HG02973 (cell line): ENCODE measurements around the gene CDH10.

Experiments used
- ATAC-seq: cut with Tn5 transposase; IDR thresholded peaks from one replicate; pipeline ENCODE4 v1.9.1; 2021; ENCODE audit warnings: moderate library complexity; ENCODE audit not compliant: unreplicated experiment

The CDH10 gene

DNA sequence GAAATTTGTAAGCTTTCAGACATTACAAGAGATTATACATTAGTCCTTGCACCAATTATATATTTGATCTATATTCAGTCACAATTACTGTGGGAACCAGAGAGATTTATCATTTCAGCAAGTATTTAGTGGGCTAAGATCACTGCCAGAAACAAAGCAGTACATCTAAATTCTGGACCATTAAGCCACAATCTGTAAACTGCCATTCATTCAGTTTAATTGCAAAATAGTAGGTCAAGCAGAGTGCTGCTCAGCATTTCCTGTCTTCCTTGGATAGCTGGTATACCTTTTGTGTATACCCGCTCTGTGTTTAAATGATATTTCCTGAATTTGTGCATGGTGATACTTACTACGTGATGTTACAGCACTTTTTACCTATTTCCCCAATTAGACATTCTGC lies 42.6 kb downstream of the CDH10 start:
- ATAC-seq = no peak

DNA sequence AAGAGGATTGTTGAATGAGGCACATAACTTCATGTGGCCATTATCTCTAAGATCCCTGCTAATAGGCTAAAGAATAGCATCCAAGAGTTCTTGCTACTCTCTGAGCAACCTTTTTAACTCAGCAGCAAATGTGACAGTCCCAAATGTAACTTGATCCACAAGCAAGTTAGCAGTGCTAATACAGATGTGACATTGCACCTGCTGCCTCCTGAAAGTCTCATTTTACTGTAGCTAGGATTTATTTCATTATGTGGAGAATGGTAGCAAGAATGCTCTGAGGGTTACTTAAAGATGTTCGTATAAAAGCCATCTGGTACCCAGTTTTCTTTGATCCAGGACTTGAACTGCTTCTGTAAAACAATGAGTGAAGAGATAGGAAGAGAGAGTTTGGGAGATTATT lies 45.8 kb downstream of the CDH10 start:
- ATAC-seq = no peak

DNA sequence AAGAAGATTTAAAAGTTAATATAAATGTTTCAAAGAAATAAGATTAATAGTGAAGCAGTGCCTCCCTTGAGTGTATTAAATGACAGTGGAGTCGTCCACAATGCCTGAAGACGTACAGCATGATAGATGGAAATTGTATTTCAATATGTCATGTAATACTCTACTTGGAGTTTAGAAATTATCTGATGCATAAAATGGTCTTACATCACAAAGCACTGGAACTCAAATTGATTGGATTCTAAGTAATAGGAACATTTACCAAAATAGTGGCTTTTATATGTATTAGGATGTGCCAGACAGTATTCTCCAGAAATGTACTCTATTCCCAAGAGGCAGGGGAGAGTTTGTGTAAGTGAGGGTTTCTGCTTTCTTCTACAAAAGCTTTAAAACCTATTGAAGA lies 49.4 kb downstream of the CDH10 start:
- ATAC-seq = no peak

DNA sequence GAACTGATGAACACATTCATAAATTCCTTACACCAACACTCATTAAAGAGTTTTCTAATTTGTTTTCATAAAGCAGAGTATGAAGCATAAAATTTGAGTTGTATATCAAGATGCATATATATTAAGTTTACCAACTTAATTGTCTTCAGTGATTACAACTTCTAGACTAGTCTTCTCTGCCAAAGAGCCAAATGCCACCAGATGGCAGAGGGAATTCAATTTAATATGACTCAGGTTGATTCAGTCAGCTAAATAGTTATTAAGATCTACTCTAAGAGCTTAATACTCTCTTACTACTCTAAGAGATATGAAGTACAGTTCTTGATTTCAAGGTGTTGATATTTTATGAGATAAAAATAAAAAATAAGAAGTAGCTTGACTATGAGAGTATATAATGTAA lies 53.4 kb downstream of the CDH10 start:
- ATAC-seq = no peak

DNA sequence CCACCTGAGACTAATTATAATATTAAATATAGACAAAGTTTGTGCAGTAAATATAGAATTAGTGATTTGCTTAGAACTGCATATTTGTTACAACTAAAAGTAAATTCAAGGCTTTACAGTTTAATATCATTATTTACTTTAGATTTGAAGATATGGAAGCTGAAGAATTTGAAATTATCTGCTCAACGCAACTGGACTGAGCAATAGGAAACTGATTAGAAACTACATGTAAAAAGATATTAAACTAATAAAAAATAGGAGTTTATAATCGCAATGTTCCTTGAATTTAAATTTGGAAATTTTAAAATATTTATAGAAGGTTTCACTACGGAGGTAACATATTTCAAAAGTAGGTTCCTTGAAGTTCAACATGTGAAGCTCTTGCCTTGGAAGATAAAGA lies 55.2 kb downstream of the CDH10 start:
- ATAC-seq = no peak

DNA sequence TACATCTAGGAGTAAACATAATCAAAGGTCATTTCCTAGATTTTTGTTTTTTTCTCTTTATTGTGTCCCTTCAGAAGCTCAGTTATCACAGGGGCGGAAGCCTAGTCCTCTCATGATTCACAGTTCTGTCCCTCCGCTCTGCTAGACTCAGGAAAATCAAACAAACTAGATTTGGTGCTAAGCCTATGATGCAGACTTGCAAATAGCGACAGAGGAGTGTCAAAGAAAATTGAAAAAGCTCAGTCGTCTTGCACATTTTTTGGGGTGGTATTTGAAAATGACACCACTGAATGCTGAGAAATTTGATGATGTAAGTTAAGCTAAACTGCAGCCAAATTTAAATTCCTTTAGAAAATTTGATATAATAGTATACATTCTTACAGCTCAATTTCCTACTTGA lies 59.0 kb downstream of the CDH10 start:
- no peak for ATAC-seq

DNA sequence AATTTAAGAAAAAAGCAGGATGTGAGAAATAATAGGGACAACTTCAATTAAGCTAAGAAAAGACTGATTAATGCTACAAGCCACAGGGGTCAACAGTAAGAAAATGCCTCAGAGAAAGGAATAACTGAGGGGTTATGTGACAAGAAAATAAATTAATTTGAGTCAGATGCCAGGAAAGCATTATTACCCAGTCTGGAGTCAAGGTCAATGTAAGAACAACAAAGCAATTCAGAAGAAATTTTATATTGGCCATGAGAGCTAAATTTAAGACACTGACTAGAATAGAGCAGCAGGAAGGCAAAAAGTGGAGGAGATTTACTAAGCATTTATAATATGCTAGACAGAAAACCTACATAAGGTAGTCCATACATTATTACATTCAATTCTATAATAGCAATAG lies 73.5 kb downstream of the CDH10 start:
- ATAC-seq = no peak

DNA sequence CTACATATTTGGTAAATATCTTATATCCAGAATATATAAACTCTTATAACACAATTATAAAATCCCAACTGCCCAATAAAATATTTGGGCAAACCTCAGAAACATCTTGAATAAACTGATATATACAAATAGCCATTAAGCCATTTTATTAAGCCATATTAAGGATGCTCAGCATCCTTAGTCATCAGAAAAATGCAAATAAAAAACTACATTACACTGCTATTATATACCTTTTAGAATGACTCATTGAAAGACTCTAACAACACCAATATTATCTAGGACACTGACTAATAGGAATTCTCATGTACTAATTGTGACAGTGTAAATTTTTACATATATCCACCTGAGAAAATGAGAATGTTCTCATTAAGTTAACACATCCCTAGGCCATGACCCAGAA lies 77.8 kb downstream of the CDH10 start:
- ATAC-seq = no peak

DNA sequence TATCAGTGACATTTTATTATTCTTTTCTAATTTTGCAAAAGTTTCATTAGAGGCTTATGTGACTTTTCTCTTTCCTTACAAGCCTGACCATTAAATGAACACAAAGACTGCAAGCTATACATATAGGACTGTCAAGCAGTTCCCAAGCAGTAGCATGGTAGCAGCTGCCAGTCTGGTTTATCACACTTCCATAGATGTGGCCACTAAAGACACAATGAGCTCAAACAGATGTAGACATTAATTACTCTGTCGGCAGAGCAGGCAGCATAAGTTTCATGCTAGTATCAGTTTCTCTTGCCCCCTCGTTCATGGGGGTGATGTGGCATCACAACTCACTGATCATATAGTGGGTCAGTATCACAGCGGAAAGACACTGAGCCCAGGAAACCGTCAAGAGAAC lies 89.5 kb downstream of the CDH10 start:
- no peak for ATAC-seq

DNA sequence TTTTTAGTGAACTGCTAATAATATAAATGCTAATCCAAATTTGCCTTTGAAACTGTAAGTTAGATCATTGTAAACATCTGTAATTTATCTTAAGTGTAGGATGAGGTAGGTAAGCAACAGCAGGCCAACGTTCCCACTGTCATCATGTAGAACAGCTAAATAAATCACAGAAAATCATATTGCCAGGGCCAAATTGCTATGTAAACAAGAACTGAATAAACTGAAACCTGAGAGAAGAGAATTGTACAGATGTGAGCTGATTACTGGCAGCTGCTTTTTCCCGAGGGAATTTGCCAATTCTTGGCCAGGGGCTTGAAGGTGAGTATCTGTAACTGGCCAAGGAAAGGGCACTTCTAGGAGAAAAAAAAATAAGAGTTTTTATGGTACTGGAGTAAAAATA lies 97.6 kb downstream of the CDH10 start:
- ATAC-seq = no peak

DNA sequence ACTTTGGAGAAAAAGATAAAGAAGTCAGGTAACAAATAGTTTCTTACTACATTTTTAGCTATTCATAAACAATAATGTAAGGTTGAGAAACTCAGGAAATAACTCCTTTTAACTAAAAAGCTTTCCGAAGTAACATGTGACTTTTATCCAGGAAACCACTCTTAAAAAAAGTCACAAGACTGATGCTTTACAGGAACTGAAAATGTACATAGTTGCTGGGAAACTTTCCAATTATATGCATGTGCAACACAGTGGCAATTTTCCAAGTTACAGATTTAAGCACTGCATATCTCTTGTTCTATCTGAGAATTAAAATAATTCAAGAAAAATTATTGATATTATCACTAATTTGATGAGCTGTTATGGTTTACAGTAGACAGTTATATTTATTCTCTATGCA lies 105.2 kb downstream of the CDH10 start:
- ATAC-seq = no peak

DNA sequence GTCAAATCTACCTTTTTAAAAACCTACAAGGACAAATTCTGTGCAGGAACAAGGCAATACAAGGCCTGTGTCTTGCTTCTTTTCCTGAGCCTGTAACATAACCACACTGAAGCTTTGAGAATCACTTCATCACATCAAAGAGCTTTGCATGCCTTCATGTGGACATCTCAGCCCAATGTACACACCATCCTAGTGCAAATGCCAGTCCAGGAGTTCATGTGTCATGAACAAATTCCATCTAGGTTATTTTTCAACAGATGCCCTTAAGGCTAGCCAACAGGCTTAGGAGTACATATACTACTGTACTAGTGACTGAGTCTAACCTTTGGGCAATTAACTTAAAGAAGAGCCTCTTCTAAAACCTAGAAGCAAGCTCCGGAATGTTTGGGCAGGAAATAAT lies 106.4 kb downstream of the CDH10 start:
- no peak for ATAC-seq

DNA sequence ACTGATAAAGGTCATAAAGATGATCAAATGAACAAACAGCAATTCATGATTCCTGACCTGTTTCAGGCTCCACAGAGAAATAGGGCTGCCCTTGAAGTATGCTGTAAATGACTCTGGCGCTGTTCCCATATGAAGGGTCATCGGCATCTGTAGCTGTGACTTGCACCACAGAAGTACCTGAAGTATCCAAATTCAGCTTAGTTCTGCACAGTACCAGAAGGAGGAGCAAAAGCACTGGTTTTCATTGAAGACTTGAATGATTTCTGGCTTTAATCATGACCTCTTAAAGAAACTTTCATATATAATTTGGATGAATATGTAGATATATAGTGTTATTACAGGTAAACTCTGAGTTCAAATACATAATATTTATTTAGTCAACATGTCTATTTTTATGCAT lies 109.1 kb downstream of the CDH10 start:
- no peak for ATAC-seq

DNA sequence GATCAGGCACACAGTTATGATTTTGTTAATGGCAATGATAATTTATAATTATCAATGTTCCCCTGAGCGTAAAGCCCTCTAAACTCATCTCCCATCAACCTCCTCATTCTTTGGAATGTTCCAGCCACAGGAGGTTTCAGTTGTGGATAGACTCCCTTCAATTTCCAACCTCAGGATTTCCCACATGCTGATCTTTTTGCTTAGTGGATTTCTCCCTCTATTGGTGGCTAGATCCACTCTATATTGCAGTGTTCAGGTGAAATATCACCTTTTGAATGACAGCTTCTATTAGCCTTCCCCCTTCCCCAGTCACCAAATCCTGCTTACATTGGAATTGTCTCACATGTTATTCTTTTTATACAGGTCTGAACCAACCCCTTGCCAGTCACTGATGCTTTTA lies 113.9 kb downstream of the CDH10 start:
- no peak for ATAC-seq

DNA sequence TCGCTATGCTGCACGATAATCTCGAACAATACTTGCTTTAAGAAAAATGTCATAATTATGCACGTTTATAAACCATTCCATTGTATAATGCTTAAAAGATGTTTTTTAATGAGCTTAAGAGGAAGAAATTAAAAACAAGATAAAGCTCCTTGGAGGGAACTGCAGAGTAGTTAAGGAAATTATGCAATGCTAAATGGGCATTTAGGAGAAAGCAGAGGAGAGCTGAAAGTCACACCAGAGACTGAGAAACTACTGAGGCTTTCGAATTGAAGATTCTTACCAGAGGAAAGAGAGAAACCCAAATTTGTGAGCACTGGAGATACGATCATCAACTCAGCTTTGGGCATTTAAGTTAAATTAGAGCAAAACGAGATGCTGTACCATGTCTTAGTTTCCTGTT lies 119.4 kb downstream of the CDH10 start:
- ATAC-seq = no peak

DNA sequence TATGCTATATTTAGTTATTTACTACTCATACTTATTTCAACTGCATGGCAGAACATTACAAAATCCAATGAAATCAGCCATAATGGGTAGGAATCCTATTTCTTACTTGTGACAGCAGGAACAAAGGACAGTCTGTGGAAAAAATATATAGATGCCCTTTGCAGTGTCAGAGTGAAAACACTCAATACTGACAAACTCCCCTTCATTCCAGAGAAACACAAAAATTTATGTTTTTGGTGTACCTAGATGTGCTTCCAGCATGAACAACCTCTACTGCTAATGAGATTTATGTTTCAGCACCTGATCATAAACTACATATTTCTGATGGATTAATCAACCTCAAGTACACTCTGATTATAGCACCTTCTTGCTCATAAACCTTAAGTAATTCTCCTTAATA lies 132.4 kb downstream of the CDH10 start:
- no peak for ATAC-seq

DNA sequence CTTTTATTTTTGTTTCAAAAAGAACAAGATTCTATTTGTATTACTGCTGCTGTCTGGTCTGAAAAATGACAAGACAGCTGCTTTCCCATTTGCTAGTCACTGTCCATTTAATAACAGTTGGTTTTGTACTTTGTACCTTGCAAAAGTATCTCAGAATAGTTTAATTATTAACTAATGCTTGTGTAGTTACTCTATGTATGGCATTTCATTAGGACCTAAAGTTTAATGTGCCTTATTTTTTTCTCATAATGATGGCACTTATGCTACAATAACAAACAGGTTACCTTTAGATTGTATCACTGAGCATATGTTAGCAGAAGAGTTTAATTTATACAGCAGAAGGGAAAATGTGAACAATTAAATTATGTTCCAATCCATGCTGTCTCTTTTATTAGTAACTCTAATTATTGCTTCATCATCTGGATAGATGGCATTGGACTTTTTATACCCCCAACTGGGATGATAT lies 134.2 kb downstream of the CDH10 start:
- ATAC-seq = no peak

DNA sequence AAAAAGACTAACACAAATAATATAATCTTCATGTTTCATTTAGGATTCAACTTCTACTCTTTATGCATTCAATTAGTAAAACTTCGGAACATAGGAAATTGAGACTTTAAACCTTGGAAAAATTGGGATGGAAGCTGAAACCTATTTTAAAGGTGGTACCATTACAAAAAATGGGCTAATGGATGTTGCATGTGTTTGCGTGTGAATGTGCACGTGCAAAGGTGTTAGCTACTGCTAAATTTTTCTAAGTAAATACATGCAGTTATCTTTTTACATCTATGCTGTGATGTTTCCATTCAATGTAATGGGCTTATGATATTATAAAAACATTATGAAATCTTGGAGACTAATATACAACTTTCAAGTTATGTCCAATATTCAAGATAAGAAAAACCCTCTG lies 134.8 kb downstream of the CDH10 start:
- ATAC-seq = no peak

DNA sequence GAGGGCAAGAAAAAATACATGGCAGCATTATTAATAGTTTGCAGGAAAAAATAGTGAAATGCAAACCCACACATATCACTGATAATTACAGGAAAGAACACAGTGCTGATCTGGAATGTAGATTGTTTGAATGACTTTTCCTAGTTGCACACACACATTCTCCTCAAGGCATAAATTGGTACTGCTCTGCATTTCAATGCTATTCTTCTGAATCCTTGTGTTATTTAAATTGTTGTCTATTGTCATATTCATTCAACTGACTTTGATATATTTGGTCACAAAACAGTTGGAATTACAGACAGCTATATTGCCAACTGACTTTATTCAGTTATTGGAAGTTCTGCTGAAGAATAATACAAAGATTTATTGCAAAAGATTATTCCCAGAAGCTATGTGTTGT lies 139.5 kb downstream of the CDH10 start:
- ATAC-seq = no peak

DNA sequence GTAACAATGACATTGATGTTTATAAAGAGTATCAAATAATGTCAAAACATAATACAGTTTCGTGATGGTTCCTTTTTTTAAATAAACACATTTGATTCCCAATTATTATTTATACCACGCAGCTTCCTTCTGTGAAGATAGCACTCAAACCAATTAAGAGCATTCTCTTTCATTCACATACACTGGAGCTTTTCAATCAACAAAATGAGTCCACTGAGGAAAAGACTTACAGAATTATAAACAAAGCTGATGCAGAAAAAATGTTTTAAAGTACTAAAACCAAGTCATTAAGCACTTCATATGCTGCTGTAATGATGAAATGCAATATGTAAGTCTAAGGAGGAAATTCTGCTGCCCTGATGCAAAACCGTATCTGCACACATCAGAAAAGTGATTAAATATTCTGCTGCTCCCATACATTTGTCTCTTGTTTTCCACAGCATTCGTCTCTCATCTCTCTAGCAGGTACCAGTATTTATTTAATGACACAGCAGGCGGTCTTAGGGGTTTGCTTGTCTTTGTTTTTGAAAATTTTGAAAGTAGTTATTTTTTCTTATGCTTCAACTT lies 147.1 kb downstream of the CDH10 start:
- no peak for ATAC-seq

DNA sequence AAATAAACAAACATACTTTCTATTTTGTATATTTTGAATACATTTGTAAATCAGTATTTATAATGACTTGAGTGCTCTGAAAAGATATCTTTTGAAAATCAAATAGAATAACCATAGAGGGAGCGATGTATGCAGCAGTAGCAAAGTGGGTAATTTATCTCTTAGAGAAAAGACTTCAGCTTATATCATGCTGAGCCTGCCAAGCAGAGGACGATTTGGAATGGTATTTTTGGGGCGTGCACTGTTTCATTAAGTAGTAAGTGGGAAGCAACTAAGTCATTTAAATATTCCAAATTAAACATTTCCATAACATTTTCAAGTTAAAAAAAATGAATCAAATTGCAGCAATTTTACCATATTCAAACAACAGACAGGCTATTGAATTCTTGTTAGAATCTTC lies 147.6 kb downstream of the CDH10 start:
- no peak for ATAC-seq

DNA sequence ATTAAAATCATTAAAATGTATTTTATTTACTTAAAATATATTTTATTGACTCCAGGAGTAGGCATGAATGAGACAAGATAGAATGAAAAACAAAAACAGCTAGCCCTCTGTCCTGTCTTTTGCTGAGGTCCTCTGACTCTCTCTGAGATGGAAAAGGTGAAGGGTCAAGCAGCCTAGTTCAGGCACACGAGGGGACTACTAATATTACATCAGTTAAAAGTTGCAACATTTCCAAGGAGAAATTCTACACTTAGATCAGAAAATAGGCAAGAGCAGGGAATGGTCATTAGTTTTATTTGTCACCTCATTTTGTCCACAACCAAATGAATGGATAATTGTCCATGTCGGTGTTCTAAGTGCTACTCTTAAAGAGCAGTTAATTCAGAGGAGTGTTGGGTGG lies 148.5 kb downstream of the CDH10 start:
- ATAC-seq = no peak

DNA sequence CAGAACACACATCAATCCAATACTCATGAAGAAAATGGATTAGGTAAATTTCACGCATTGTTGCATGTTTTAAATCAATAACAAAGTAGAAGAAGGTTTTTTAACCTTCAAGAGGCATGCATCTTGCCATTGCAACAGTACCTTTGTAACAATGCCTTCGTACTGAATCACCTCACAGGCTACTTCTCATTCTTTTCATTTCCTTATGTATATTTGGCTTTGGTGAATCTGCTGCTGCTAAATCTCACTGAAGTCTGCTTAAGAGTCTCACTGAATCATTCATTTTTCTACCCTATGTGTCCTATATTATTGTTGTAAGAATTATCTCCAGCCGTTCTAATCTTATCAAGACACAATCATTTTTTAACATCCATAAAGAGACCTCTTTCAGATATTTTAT lies 152.5 kb downstream of the CDH10 start:
- no peak for ATAC-seq

DNA sequence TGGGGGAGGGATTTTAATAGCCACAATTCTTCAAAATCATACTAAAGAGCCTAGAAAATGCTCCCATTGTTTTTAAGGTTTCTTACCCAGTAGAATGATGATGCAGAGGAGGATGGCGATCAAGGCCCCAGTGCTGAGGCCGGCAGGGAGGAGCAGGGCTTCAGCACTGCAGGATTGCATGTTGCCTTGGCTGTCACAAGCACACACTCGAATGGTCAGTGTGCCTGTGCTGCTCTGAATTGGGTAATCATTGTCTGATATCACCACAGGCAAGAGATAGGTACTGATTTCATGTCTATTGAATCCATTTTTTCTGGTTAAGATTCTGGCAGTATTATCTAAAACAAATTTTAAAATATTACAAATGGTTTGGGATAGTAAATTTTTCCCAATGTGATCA lies 153.3 kb downstream of the CDH10 start:
- ATAC-seq = no peak
